Heart right ventricle (tissue), 16 donors: ENCODE data around the gene PNMA8C. TPM values are rescaled to one million over a fixed set of nuclear protein-coding genes. Genes with fewer than 3 reads are reported as not detected.

Experiments
- ATAC-seq, 8 donors: fragments of 200-7000 bp; cut with Tn5 transposase; one replicate each; pipeline ENCODE4 v1.9.1; 2020; ENCODE audit warnings: mild to moderate bottlenecking in 8 of 8, moderate library complexity in 8 of 8, moderate number of reproducible peaks in 1 of 8
- DNase-seq, 2 donors: peaks; one replicate each; pipeline ENCODE4 v3.0.0-alpha.2; 2020
- H3K27ac ChIP-seq, 10 donors: fragments of 200-600 bp; sonication (generic) in 2 of 10; one replicate each; pipeline versions ENCODE4 v1.5.0 to v1.8.0; 2020 to 2022; ENCODE audit warnings: mild to moderate bottlenecking in 3 of 10
- H3K27me3 ChIP-seq, 7 donors: fragments of 200-600 bp; one replicate each; pipeline ENCODE4 v1.8.0; 2021 to 2022; ENCODE audit warnings: mild to moderate bottlenecking in 2 of 7
- H3K36me3 ChIP-seq, 9 donors: fragments of 200-600 bp; sonication (generic) in 1 of 9; one replicate each; pipeline versions ENCODE4 v1.5.0 to v1.8.0; 2020 to 2022; ENCODE audit warnings: mild to moderate bottlenecking in 2 of 9
- H3K4me1 ChIP-seq, 9 donors: fragments of 200-600 bp; sonication (generic) in 1 of 9; one replicate each; pipeline versions ENCODE4 v1.5.0 to v1.8.0; 2020 to 2022; ENCODE audit warnings: mild to moderate bottlenecking in 4 of 9
- H3K4me3 ChIP-seq, 10 donors: fragments of 200-600 bp; sonication (generic) in 2 of 10; one replicate each; pipeline versions ENCODE4 v1.5.0 to v1.8.0; 2020 to 2022; ENCODE audit warnings: mild to moderate bottlenecking in 7 of 10, moderate library complexity in 2 of 10
- H3K9me3 ChIP-seq, 11 donors: fragments of 200-600 bp in 10 of 11; sonication (generic) in 2 of 11; one replicate each; pipeline versions ENCODE4 v1.5.0 to v1.8.0; 2013 to 2022; ENCODE audit warnings: mild to moderate bottlenecking in 2 of 11, control low read depth in 1 of 11, moderate library complexity in 1 of 11
- CTCF ChIP-seq, 9 donors: fragments of 200-600 bp; sonication (generic) in 2 of 9; IDR thresholded peaks; one replicate each; pipeline versions ENCODE4 v1.5.0 to v1.8.0; 2021 to 2022; ENCODE audit warnings: antibody characterized with exemption in 9 of 9, mild to moderate bottlenecking in 5 of 9, moderate library complexity in 1 of 9
- WGBS, 2 donors: extraction: QIAGEN DNeasy Blood & Tissue Kit; methylation state at CpG; one replicate each; pipeline ENCODE4 v1.1.7; 2013; ENCODE audit warnings: inconsistent platforms in 1 of 2; 5-methylcytosine and 5-hydroxymethylcytosine counted together
- intact Hi-C, 10 donors: fragments of 100-400 bp; cut with DNase I; formaldehyde crosslinking; loops; one replicate each; pipeline versions ENCODE4 v1.11.1 to v1.14.2; 2022
- polyA plus RNA-seq, 2 donors: library from polyadenylated mRNA; stranded (reverse); fragments of 200-250 nt; gene quantifications; one replicate each; pipeline ENCODE4 v1.2.3, GENCODE V29; 2013
- total RNA-seq, 10 donors: library from RNA; stranded (reverse); fragmentation: NEBNext Ultra II Directional in 3 of 10; extraction: Animal tissue kit (Norgen Biotek cat#: 25700) in 3 of 10; gene quantifications; one replicate each; pipeline versions ENCODE4 v1.2.1 to v1.2.4, GENCODE V29; 2021 to 2023
- donor health status: Arrhythmogenic right ventricular cardiomyopathy.
- donor health status: ischemic (EF 13 %, LVEDD 7.1; RV severe dilation, severe dysfunction).
- donor health status: healthy with polysubstance abuse.
- donor health status: DM: no; HTN: yes; CAD: no.
- donor health status: DM: no; HTN: no; CAD: no.
- donor health status: ischemic (EF 25% LVEDD 6.9; RV normal size, moderate dysfunction).
- donor health status: ischemic (EF 25% LVEDD 5.7; RV mildly dilated, moderate dysfunction).
- donor health status: healthy.
- donor health status: DM: yes; HTN: yes; CAD: no.
- donor health status: Ischemic cardiomyopathy.
- donor health status: ischemic (EF 35%, LVEDD 5.7; RV mildly dilated, moderate dysfunction).
- donor health status: nonischemic (EF 11% LVEDD 7.7; RV severe dilation, severe dysfunction).
- donor health status: DM: yes; HTN: yes; CAD: no.
- donor health status: PGD.
- donor health status: ischemic (EF 29% LVEDD 5.4; RV normal size, mild dysfunction).
- donor health status: nonischemic (EF 23%, LVEDD 6.1; RV moderate dilation, normal function).

PNMA8C gene
- total and polyA plus RNA-seq, 12 donors: 0.01 to 0.13 (median 0.07) TPM; not detected in 5

- Histone ChIP-seq H3K4me1 (peaks cover 0 to 15% (median 0%) of the 10 kb centered on the region in 9 donors), H3K27ac (peak overlapping the region in 1 of 10 donors; percentile 22), H3K36me3 (no peaks in the 10 kb centered on the region), H3K27me3 (peaks cover 0 to 13% (median 0%) of the 10 kb centered on the region in 7 donors), H3K9me3 (peaks cover 0 to 12% (median 0%) of the 10 kb centered on the region in 11 donors), H3K4me3 (no peak overlapping the region)
- TF ChIP-seq CTCF (IDR thresholded peaks at IDR 0.05): no peak
- WGBS, 2 donors: 50 to 52% methylated on average over 4 of the region's 4 CpGs
- intact Hi-C loops: no loop called here
- ATAC-seq (no peak), DNase-seq (no peak)
Measured at GRCh38 chr19:46452186-46452585, 23.4 kb upstream of the PNMA8C start.

GRCh38 chr19:46451352-46451751 lies 22.6 kb upstream of the PNMA8C start:
- Histone ChIP-seq H3K27ac (peak overlapping the region in 2 of 10 donors; percentile 23 to 45), H3K36me3 (no peaks in the 10 kb centered on the region), H3K9me3 (peaks cover 0 to 12% (median 0%) of the 10 kb centered on the region in 11 donors), H3K4me1 (peaks cover 0 to 19% (median 0%) of the 10 kb centered on the region in 9 donors), H3K4me3 (no peak overlapping the region), H3K27me3 (peaks cover 0 to 7% (median 0%) of the 10 kb centered on the region in 7 donors)
- ATAC-seq (peak in 1 of 8 donors; percentile 20), DNase-seq (no peak)
- intact Hi-C loops: no loop called here
- no peak for TF ChIP-seq CTCF (IDR thresholded peaks at IDR 0.05)
- 36 to 42% methylated on average over 6 of the region's 6 CpGs for WGBS, 2 donors

GRCh38 chr19:46450737-46451136 lies 22.0 kb upstream of the PNMA8C start:
- Histone ChIP-seq H3K36me3 (no peaks in the 10 kb centered on the region), H3K27ac (peak overlapping the region in 2 of 10 donors; percentile 23 to 45), H3K27me3 (peaks cover 0 to 6% (median 0%) of the 10 kb centered on the region in 7 donors), H3K4me1 (peaks cover 0 to 19% (median 0%) of the 10 kb centered on the region in 9 donors), H3K4me3 (no peak overlapping the region), H3K9me3 (peaks cover 0 to 12% (median 0%) of the 10 kb centered on the region in 11 donors)
- DNase-seq: no peak
- intact Hi-C loops: no loop called here
- WGBS, 2 donors: 45 to 63% methylated on average over 5 of the region's 5 CpGs
- ATAC-seq: no peak
- TF ChIP-seq CTCF (IDR thresholded peaks at IDR 0.05): no peak

- DNase-seq: no peak
- no peak for TF ChIP-seq CTCF (IDR thresholded peaks at IDR 0.05)
Measured at GRCh38 chr19:46449228-46449627, 20.5 kb upstream of the PNMA8C start.

More at GRCh38 chr19:46449228-46449627, 20.5 kb upstream of the PNMA8C start:
- Histone ChIP-seq H3K27ac (no peak overlapping the region), H3K27me3 (no peaks in the 10 kb centered on the region), H3K4me1 (peaks cover 0 to 19% (median 0%) of the 10 kb centered on the region in 9 donors), H3K4me3 (no peak overlapping the region), H3K9me3 (peaks cover 0 to 12% (median 0%) of the 10 kb centered on the region in 11 donors), H3K36me3 (no peaks in the 10 kb centered on the region)
- intact Hi-C loops: no loop called here
- no peak for ATAC-seq
- WGBS, 2 donors: 49 to 50% methylated on average over 7 of the region's 7 CpGs
